H9 (cell line): ENCODE data around the gene FA2H. TPM values are rescaled to one million over a fixed set of nuclear protein-coding genes. Genes with fewer than 3 reads are reported as not detected.

ENCODE experiments used
- DNase-seq: peaks from one replicate; pipeline ENCODE4 v3.0.0-alpha.2; 2017
- H2AFZ ChIP-seq: one replicate; pipeline ENCODE4 v1.6.1; 2013; ENCODE audit warnings: mild to moderate bottlenecking, low read length, control low read depth, moderate library complexity
- H2AK5ac ChIP-seq: 2 replicates; pipeline ENCODE4 v1.6.1; 2013; ENCODE audit warnings: low read length, control low read depth, mixed read lengths; ENCODE audit not compliant: insufficient read length
- H2BK120ac ChIP-seq: one replicate; pipeline ENCODE4 v1.6.1; 2013; ENCODE audit warnings: low read depth, mild to moderate bottlenecking, low read length, control low read depth, inconsistent platforms; ENCODE audit not compliant: poor library complexity, severe bottlenecking
- H2BK12ac ChIP-seq: 2 replicates; pipeline ENCODE4 v1.6.1; 2013; ENCODE audit warnings: low read length, control low read depth, mixed read lengths, low read depth; ENCODE audit not compliant: insufficient read length
- H2BK15ac ChIP-seq: 2 replicates; pipeline ENCODE4 v1.6.1; 2013; ENCODE audit warnings: low read depth, low read length, control low read depth
- H2BK20ac ChIP-seq: one replicate; pipeline ENCODE4 v1.6.1; 2013; ENCODE audit warnings: low read depth, mild to moderate bottlenecking, low read length, control low read depth, inconsistent platforms; ENCODE audit not compliant: poor library complexity, severe bottlenecking
- H2BK5ac ChIP-seq: 2 replicates; pipeline ENCODE4 v1.6.1; 2013; ENCODE audit warnings: low read length, control low read depth, mixed read lengths; ENCODE audit not compliant: insufficient read length
- H3K14ac ChIP-seq: 2 replicates; pipeline ENCODE4 v1.6.1; 2013; ENCODE audit warnings: low read length, control low read depth; ENCODE audit not compliant: insufficient read depth
- H3K18ac ChIP-seq: 2 replicates; pipeline ENCODE4 v1.6.1; 2013; ENCODE audit warnings: low read depth, mild to moderate bottlenecking, mixed read lengths, low read length, control low read depth; ENCODE audit not compliant: insufficient read length
- H3K23ac ChIP-seq: 2 replicates; pipeline ENCODE4 v1.6.1; 2013; ENCODE audit warnings: low read length, control low read depth, mixed read lengths, low read depth; ENCODE audit not compliant: insufficient read length
- H3K23me2 ChIP-seq: 2 replicates; pipeline ENCODE4 v1.6.1; 2013; ENCODE audit warnings: low read depth, mild to moderate bottlenecking, mixed read lengths, low read length, control low read depth; ENCODE audit not compliant: insufficient read length, poor library complexity, severe bottlenecking
- H3K27ac ChIP-seq: 2 replicates; pipeline ENCODE4 v1.5.1; 2013; ENCODE audit warnings: low read length, control low read depth, mixed read lengths, low read depth; ENCODE audit not compliant: insufficient read length
- H3K27me3 ChIP-seq: 2 replicates; pipeline ENCODE4 v1.6.1; 2013; ENCODE audit warnings: low read length, control low read depth, inconsistent platforms; ENCODE audit not compliant: insufficient read depth
- H3K4ac ChIP-seq: 2 replicates; pipeline ENCODE4 v1.6.1; 2013; ENCODE audit warnings: low read depth, mild to moderate bottlenecking, control low read depth, inconsistent platforms, low read length, moderate library complexity
- H3K4me1 ChIP-seq: 2 replicates; pipeline ENCODE4 v1.6.1; 2013; ENCODE audit warnings: low read length, control low read depth, inconsistent platforms; ENCODE audit not compliant: insufficient read depth
- H3K4me2 ChIP-seq: 2 replicates; pipeline ENCODE4 v1.6.1; 2013; ENCODE audit warnings: low read length, control low read depth, mixed read lengths; ENCODE audit not compliant: insufficient read length, insufficient read depth
- H3K56ac ChIP-seq: 2 replicates; pipeline ENCODE4 v1.6.1; 2013; ENCODE audit warnings: low read depth, mild to moderate bottlenecking, mixed read lengths, low read length, control low read depth; ENCODE audit not compliant: insufficient read length
- H3K79me1 ChIP-seq: 2 replicates; pipeline ENCODE4 v1.6.1; 2013; ENCODE audit warnings: low read depth, mild to moderate bottlenecking, moderate library complexity, low read length, control low read depth, inconsistent platforms; ENCODE audit not compliant: insufficient read depth, poor library complexity, severe bottlenecking
- H3K79me2 ChIP-seq: 2 replicates; pipeline ENCODE4 v1.6.1; 2013; ENCODE audit warnings: low read length, control low read depth, inconsistent platforms; ENCODE audit not compliant: insufficient read depth
- H3K9ac ChIP-seq: 2 replicates; pipeline ENCODE4 v1.6.1; 2013; ENCODE audit warnings: low read length, control low read depth, mixed read lengths; ENCODE audit not compliant: insufficient read length; ENCODE audit errors: extremely low read depth
- H3K9me3 ChIP-seq: one replicate; pipeline ENCODE4 v1.6.1; 2013; ENCODE audit warnings: low read depth, low read length, inconsistent platforms; ENCODE audit not compliant: control insufficient read depth
- H3T11ph ChIP-seq: one replicate; pipeline ENCODE4 v1.6.1; 2013; ENCODE audit warnings: mild to moderate bottlenecking, low read length, control low read depth, inconsistent platforms
- H4K20me1 ChIP-seq: one replicate; pipeline ENCODE4 v1.6.1; 2013; ENCODE audit not compliant: control insufficient read depth, insufficient read length, insufficient read depth
- H4K5ac ChIP-seq: 2 replicates; pipeline ENCODE4 v1.6.1; 2013; ENCODE audit warnings: low read depth, mild to moderate bottlenecking, mixed read lengths, low read length, control low read depth; ENCODE audit not compliant: insufficient read length
- H4K8ac ChIP-seq: replicated peaks from 2 replicates; pipeline ENCODE4 v1.6.1; 2013; ENCODE audit warnings: low read length, control low read depth, mixed read lengths, low read depth; ENCODE audit not compliant: insufficient read length
- H4K91ac ChIP-seq: 2 replicates; pipeline ENCODE4 v1.6.1; 2013; ENCODE audit warnings: low read depth, mild to moderate bottlenecking, moderate library complexity, mixed read lengths, low read length, control low read depth; ENCODE audit not compliant: insufficient read length
- H3K27ac Mint-ChIP-seq, 3 experiments: 2 replicates in 2 of 3; 3 replicates in 1 of 3; pipeline ENCODE4 v1.8.0; 2020 to 2021; ENCODE audit warnings: mixed read lengths in 3 of 3, mild to moderate bottlenecking in 1 of 3, moderate library complexity in 1 of 3
- H3K27me3 Mint-ChIP-seq: 2 replicates; pipeline ENCODE4 v1.8.0; 2021; ENCODE audit warnings: low read depth, mild to moderate bottlenecking, moderate library complexity, mixed read lengths
- H3K36me3 Mint-ChIP-seq, 3 experiments: 2 replicates in 2 of 3; 3 replicates in 1 of 3; pipeline ENCODE4 v1.8.0; 2020 to 2021; ENCODE audit warnings: low read depth in 3 of 3, mixed read lengths in 3 of 3; ENCODE audit not compliant: insufficient read depth in 1 of 3
- H3K4me1 Mint-ChIP-seq, 2 experiments: 2 replicates each; pipeline ENCODE4 v1.8.0; 2020; ENCODE audit warnings: mixed read lengths in 2 of 2
- H3K4me3 Mint-ChIP-seq, 2 experiments: 2 replicates in 1 of 2; 3 replicates in 1 of 2; pipeline ENCODE4 v1.8.0; 2020 to 2021; ENCODE audit warnings: mild to moderate bottlenecking in 2 of 2, mixed read lengths in 2 of 2, moderate library complexity in 1 of 2
- H3K9me3 Mint-ChIP-seq, 2 experiments: 2 replicates in 1 of 2; 3 replicates in 1 of 2; pipeline ENCODE4 v1.8.0; 2020; ENCODE audit warnings: mild to moderate bottlenecking in 2 of 2, mixed read lengths in 2 of 2, moderate library complexity in 1 of 2
- CTCF ChIP-seq: fragments of 200-600 bp; sonication (generic); conservative IDR thresholded peaks from 3 replicates; pipeline ENCODE4 v1.8.0; 2021; ENCODE audit warnings: antibody characterized with exemption, mild to moderate bottlenecking
- WGBS: extraction: QIAGEN DNeasy Blood & Tissue Kit; methylation state at CpG from one replicate; pipeline ENCODE4 v1.1.7; 2013; ENCODE audit warnings: missing lambda C conversion rate, low lambda C conversion rate, mixed read lengths; ENCODE audit not compliant: insufficient read length; ENCODE audit errors: extremely low coverage; 5-methylcytosine and 5-hydroxymethylcytosine counted together
- total RNA-seq: library from RNA; stranded (reverse); gene quantifications from 2 replicates; pipeline ENCODE4 v1.2.1, GENCODE V29; 2021

FA2H gene
- total RNA-seq, 1 experiment from 2014 or later: 25.1 TPM

GRCh38 chr16:74679983-74680382 is 94.6 kb downstream of the FA2H start:
- Histone ChIP-seq H3K56ac (no peak overlapping the region), H3T11ph (no peak overlapping the region), H3K23ac (no peak overlapping the region), H2AFZ (no peak overlapping the region), H3K4me2 (no peak overlapping the region), H2AK5ac (no peak overlapping the region), H3K9me3 (no peaks in the 10 kb centered on the region), H3K4me1 (no peaks in the 10 kb centered on the region), H3K79me1 (no peaks in the 10 kb centered on the region), H3K14ac (no peak overlapping the region), H4K8ac (no peak overlapping the region), H2BK5ac (no peak overlapping the region), H3K23me2 (no peaks in the 10 kb centered on the region), H4K20me1 (no peaks in the 10 kb centered on the region), H2BK12ac (no peak overlapping the region), H3K27me3 (no peaks in the 10 kb centered on the region), H3K27ac (no peak overlapping the region), H3K9ac (no peak overlapping the region), H3K4ac (no peak overlapping the region), H3K18ac (no peak overlapping the region), H2BK20ac (no peak overlapping the region), H4K5ac (no peak overlapping the region), H2BK120ac (no peak overlapping the region), H4K91ac (no peak overlapping the region), H2BK15ac (no peak overlapping the region), H3K79me2 (no peaks in the 10 kb centered on the region)
- no CpG with 5 or more reads among the region's 2 CpGs for WGBS
- Mint-ChIP-seq H3K27me3 (peaks cover 7% of the 10 kb centered on the region), H3K4me3 (no peak overlapping the region), H3K4me1 (peaks cover 8 to 13% of the 10 kb centered on the region in 2 experiments), H3K27ac (no peak overlapping the region), H3K9me3 (no peaks in the 10 kb centered on the region), H3K36me3 (no peaks in the 10 kb centered on the region; a peak in 1 of 7 replicates)
- no peak for DNase-seq
- no peak for TF ChIP-seq CTCF
